HepG2 (cell line): ENCODE measurements around the gene MN1. TPM values are rescaled to one million over a fixed set of nuclear protein-coding genes. Genes with fewer than 3 reads are reported as not detected.

Experiments used
- ATAC-seq: fragments of 200-7000 bp; cut with Tn5 transposase; 3 replicates; pipeline ENCODE4 v1.9.1; 2020; ENCODE audit warnings: mild to moderate bottlenecking, moderate library complexity
- BruUV-seq: library from RNA; stranded (reverse); fragments of 400-500 nt; replicated peaks from 2 replicates; lab custom pipeline; 2021; lab: Mats Ljungman, UMichigan
- CTCF ChIA-PET: fragments of 300-600 bp; formaldehyde crosslinking; extraction: SDS; loops from one replicate; lab custom pipeline; 2021; ENCODE audit warnings: low total read pairs, inconsistent platforms, low intra/inter-chr PET ratio; lab: Yijun Ruan, JAX
- POLR2A ChIA-PET: fragments of 350-600 bp; sonication (Branson Sonifier 250); formaldehyde crosslinking; loops from one replicate; lab custom pipeline; 2020; ENCODE audit warnings: antibody characterized with exemption, inconsistent platforms; lab: Yijun Ruan, JAX
- DNase-seq: peaks from one replicate; pipeline ENCODE4 v3.0.0-alpha.2; 2015; ENCODE audit warnings: low spot score
- FAIRE-seq: peaks from 3 replicates; lab custom pipeline; 2011; peaks lifted over from hg19 to GRCh38; lab: Jason Lieb, UNC
- H2AFZ ChIP-seq: one replicate; pipeline ENCODE4 v1.6.1; 2011; ENCODE audit warnings: low read length, inconsistent platforms
- H3K27ac ChIP-seq: fragments of 300-600 bp; 3 replicates; pipeline ENCODE4 v1.8.0; 2011; ENCODE audit warnings: mixed run types, mild to moderate bottlenecking, mixed read lengths, low read length, inconsistent platforms; ENCODE audit not compliant: insufficient read depth; ENCODE audit errors: extremely low read length
- H3K27me3 ChIP-seq, 2 experiments: fragments of 200-600 bp in 1 of 2; 2 replicates in 1 of 2; 3 replicates in 1 of 2; pipeline versions ENCODE4 v1.6.0 to v1.8.0; 2011; ENCODE audit warnings: low read length in 2 of 2, mild to moderate bottlenecking in 2 of 2, moderate library complexity in 2 of 2, inconsistent platforms in 1 of 2; ENCODE audit not compliant: insufficient read depth in 2 of 2, control insufficient read depth in 1 of 2
- H3K36me3 ChIP-seq, 2 experiments: fragments of 200-600 bp in 1 of 2; replicated peaks in 1 of 2; 2 replicates in 1 of 2; 3 replicates in 1 of 2; pipeline versions ENCODE4 v1.5.1 to v1.8.0; 2011; ENCODE audit warnings: low read length in 2 of 2, inconsistent platforms in 1 of 2; ENCODE audit not compliant: insufficient read depth in 2 of 2, control insufficient read depth in 1 of 2
- H3K4me1 ChIP-seq: 2 replicates; pipeline ENCODE4 v1.5.1; 2012; ENCODE audit warnings: low read length, inconsistent platforms; ENCODE audit not compliant: insufficient read depth
- H3K4me2 ChIP-seq: 2 replicates; pipeline ENCODE4 v1.6.0; 2011; ENCODE audit warnings: low read depth, low read length, inconsistent platforms
- H3K4me3 ChIP-seq, 3 experiments: fragments of 200-600 bp in 1 of 3; sonication (generic), shearing (Covaris generic) in 1 of 3; replicated peaks in 1 of 3; 2 replicates each; pipeline ENCODE4 v1.5.1; 2011 to 2016; ENCODE audit warnings: low read length in 3 of 3, inconsistent platforms in 2 of 3, low read depth in 2 of 3, mild to moderate bottlenecking in 2 of 3, control low read depth in 1 of 3, mixed read lengths in 1 of 3; ENCODE audit not compliant: insufficient read depth in 1 of 3
- H3K79me2 ChIP-seq: one replicate; pipeline ENCODE4 v1.6.1; 2011; ENCODE audit warnings: low read length, inconsistent platforms; ENCODE audit not compliant: insufficient read depth
- H3K9ac ChIP-seq: 2 replicates; pipeline ENCODE4 v1.6.0; 2011; ENCODE audit warnings: mild to moderate bottlenecking, low read depth, low read length, inconsistent platforms; ENCODE audit not compliant: insufficient read depth
- H3K9me3 ChIP-seq: 2 replicates; pipeline ENCODE4 v1.5.1; 2012; ENCODE audit warnings: mild to moderate bottlenecking, low read length
- H4K20me1 ChIP-seq: 2 replicates; pipeline ENCODE4 v1.6.0; 2011; ENCODE audit warnings: inconsistent platforms, mild to moderate bottlenecking, low read length, moderate library complexity; ENCODE audit not compliant: insufficient read depth
- HNRNPK ChIP-seq: fragments of 200-400 bp; formaldehyde crosslinking; IDR thresholded peaks from 2 replicates; pipeline ENCODE4 v1.6.1; 2018; ENCODE audit warnings: low read length, low read depth, moderate library complexity, mild to moderate bottlenecking; ENCODE audit not compliant: poor library complexity, severe bottlenecking
- NR2C2 ChIP-seq: sonication (generic); formaldehyde crosslinking; IDR thresholded peaks from 2 replicates; pipeline ENCODE4 v1.4.0; 2020; ENCODE audit warnings: missing genetic modification reagents, mild to moderate bottlenecking, moderate library complexity, borderline replicate concordance
- RARA ChIP-seq: IDR thresholded peaks from 2 replicates; pipeline ENCODE4 v1.6.1; 2016; ENCODE audit warnings: missing genetic modification reagents, missing compliant biosample characterization
- ZC3H13 ChIP-seq: sonication (generic); formaldehyde crosslinking; IDR thresholded peaks from 2 replicates; pipeline ENCODE4 v1.8.1; 2023; ENCODE audit warnings: mild to moderate bottlenecking, missing genetic modification reagents, moderate library complexity
- ZNF343 ChIP-seq: sonication (generic); formaldehyde crosslinking; IDR thresholded peaks from 2 replicates; pipeline ENCODE4 v1.4.0; 2020; ENCODE audit warnings: mild to moderate bottlenecking, missing genetic modification reagents
- ZNF737 ChIP-seq: sonication (generic); formaldehyde crosslinking; IDR thresholded peaks from 2 replicates; pipeline ENCODE4 v1.5.0; 2020; ENCODE audit warnings: missing genetic modification reagents, mild to moderate bottlenecking, borderline replicate concordance
- WGBS: methylation state at CpG from one replicate; pipeline ENCODE4 v1.1.6; 2017; ENCODE audit warnings: low lambda C conversion rate; 5-methylcytosine and 5-hydroxymethylcytosine counted together
- in situ Hi-C: cut with HindIII; loops from 2 replicates; pipeline ENCODE4 v1.10.0; 2017; ENCODE audit warnings: low pct_unique_long_range_greater_than_20kb; ENCODE audit not compliant: extremely low pct_ligation_motif_present
- intact Hi-C: fragments of 100-400 bp; cut with micrococcal nuclease; formaldehyde crosslinking; loops from one replicate; pipeline ENCODE4 v1.10.0; 2022; ENCODE audit not compliant: unreplicated experiment
- polyA plus RNA-seq, 8 experiments: library from polyadenylated mRNA; depleted of rRNA in 3 of 8; stranded (reverse) in 7 of 8; unstranded in 1 of 8; fragments of >200 nt; fragmentation: Illumina TruSeq in 4 of 8; extraction: Trizol in 4 of 8; gene quantifications; 2 replicates each; pipeline versions ENCODE4 v1.2.1 to v1.2.3, GENCODE V29; 2011 to 2016; ENCODE audit warnings: low read depth in 4 of 8, missing spikeins in 1 of 8, mixed read lengths in 1 of 8; ENCODE audit not compliant: insufficient read depth in 1 of 8
- total RNA-seq, 5 experiments: library from RNA; depleted of rRNA; stranded (reverse); fragments of >200 nt; fragmentation: Illumina TruSeq; extraction: Trizol; gene quantifications; 2 replicates each; pipeline ENCODE4 v1.2.3, GENCODE V29; 2016; ENCODE audit warnings: low read depth in 1 of 5
- TF ChIP-seq, protein P1 (sequence below): sonication (generic); formaldehyde crosslinking; IDR thresholded peaks from 2 replicates; pipeline ENCODE4 v1.4.0; 2020; ENCODE audit warnings: missing genetic modification reagents, borderline replicate concordance
- TF ChIP-seq, protein P2 (sequence below): sonication (generic); formaldehyde crosslinking; IDR thresholded peaks from 2 replicates; pipeline ENCODE4 v1.4.0; 2020; ENCODE audit warnings: missing genetic modification reagents

MN1 gene
- total and polyA plus RNA-seq, 2 of the 13 experiments (the other 11 are each of a cell fraction or from before 2014, with no cell fraction given) = 0.01 TPM; not detected in 1

DNA sequence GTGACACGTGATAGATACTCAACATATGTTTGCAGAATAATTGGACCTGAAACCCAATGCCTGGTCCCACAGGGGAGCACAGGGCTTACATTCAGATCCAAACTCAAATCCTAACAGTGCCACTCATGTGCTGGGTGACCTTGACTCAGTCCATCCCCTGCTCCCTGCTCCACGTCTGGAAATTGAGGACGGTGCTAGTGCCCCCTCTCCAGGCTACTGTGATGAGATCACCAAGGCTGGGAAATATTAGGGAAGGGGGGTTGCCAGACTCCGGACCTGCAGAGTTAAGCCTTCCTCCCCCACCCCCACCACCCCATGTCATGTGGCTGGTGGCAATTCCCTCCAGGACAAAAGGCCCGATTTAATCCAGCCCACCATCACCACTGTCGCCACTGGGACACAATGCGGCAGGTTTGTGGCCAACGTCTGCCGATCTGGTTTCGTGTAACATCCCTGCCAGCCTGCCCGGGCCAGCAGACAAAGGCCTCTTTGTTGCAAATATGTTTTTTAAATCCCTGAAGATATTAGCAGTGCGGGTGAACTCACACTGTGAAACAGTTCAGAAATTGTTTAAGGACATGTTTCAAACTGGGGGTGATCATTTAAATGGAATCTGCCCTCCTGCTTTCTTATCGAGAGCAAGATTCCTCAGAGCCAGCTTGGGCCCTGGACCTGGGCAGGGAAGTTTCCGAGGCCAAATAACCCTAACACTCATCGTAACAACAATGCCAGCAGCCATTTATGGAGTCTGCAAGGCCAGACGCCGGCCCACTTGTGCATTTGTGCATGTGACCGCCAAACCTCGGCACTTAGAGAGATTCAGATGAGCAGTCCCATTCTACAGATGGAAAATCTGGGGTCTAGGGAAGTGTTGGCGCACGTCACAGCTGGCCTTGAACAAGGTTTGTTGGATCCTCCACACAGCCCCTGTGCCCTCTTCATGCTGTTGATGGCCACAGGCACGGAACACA is 19.6 kb upstream of the MN1 start (continued):
- TF ChIP-seq, protein P1, sequence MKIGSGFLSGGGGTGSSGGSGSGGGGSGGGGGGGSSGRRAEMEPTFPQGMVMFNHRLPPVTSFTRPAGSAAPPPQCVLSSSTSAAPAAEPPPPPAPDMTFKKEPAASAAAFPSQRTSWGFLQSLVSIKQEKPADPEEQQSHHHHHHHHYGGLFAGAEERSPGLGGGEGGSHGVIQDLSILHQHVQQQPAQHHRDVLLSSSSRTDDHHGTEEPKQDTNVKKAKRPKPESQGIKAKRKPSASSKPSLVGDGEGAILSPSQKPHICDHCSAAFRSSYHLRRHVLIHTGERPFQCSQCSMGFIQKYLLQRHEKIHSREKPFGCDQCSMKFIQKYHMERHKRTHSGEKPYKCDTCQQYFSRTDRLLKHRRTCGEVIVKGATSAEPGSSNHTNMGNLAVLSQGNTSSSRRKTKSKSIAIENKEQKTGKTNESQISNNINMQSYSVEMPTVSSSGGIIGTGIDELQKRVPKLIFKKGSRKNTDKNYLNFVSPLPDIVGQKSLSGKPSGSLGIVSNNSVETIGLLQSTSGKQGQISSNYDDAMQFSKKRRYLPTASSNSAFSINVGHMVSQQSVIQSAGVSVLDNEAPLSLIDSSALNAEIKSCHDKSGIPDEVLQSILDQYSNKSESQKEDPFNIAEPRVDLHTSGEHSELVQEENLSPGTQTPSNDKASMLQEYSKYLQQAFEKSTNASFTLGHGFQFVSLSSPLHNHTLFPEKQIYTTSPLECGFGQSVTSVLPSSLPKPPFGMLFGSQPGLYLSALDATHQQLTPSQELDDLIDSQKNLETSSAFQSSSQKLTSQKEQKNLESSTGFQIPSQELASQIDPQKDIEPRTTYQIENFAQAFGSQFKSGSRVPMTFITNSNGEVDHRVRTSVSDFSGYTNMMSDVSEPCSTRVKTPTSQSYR (CRISPR knock-in tag) = 0 out of 2 replicates have a peak, but pooled peaks have one; percentile 22
- no peak for TF ChIP-seq RARA (CRISPR knock-in tag)
- TF ChIP-seq, protein P2, sequence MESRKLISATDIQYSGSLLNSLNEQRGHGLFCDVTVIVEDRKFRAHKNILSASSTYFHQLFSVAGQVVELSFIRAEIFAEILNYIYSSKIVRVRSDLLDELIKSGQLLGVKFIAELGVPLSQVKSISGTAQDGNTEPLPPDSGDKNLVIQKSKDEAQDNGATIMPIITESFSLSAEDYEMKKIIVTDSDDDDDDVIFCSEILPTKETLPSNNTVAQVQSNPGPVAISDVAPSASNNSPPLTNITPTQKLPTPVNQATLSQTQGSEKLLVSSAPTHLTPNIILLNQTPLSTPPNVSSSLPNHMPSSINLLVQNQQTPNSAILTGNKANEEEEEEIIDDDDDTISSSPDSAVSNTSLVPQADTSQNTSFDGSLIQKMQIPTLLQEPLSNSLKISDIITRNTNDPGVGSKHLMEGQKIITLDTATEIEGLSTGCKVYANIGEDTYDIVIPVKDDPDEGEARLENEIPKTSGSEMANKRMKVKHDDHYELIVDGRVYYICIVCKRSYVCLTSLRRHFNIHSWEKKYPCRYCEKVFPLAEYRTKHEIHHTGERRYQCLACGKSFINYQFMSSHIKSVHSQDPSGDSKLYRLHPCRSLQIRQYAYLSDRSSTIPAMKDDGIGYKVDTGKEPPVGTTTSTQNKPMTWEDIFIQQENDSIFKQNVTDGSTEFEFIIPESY = 0 out of 2 replicates have a peak, but pooled peaks have one; percentile 13
- no peak for TF ChIP-seq ZC3H13
- TF ChIP-seq, all 625 proteins: peak for 8

DNA sequence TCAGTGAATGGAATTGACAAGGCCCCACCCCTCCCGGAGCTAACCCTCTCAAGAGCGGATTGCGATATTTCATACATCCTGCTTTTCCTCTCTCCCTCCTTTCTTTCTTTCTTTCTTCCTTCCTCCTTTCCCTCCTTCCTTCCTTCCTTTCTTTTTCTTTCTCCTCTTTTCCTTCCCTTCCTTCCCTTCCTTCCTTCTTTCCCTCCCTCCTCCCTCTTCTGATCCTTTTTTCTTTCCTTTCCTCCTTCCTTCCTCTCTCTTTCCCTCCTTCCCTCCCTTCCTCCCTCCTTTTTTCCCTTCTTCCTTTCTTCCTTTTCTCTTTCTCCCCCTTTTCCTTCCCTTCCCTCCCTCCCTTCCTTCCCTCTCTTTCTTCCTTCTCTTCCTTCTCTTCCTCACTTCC is 15.0 kb upstream of the MN1 start:
- DNase-seq (no peak), ATAC-seq (no peak), FAIRE-seq (no peak)
- H4K20me1 ChIP-seq = no peaks in the 10 kb centered on the region
- ChIA-PET POLR2A (no interaction called here), CTCF (no interaction called here)
- in situ Hi-C loops = loop anchor here (25.0 kb wide), 1 partner anchor 1054 kb away; no protein-coding TSS in a partner anchor
- H3K4me2 ChIP-seq = no peak overlapping the region
- TF ChIP-seq ZNF737 (CRISPR knock-in tag) (no peak), ZNF343 (CRISPR knock-in tag) (no peak), NR2C2 (CRISPR knock-in tag) (no peak), HNRNPK (peak; percentile 33)
- no peak overlapping the region for H3K27ac ChIP-seq
- H3K9ac ChIP-seq = no peak overlapping the region
- no peaks in the 10 kb centered on the region for H3K36me3 ChIP-seq
- 37% methylated on average over 3 of the region's 3 CpGs for WGBS
- no peaks in the 10 kb centered on the region for H3K79me2 ChIP-seq
- peaks cover 1 to 4% of the 10 kb centered on the region in 2 experiments; a peak in 1 of 5 replicates for H3K27me3 ChIP-seq
- intact Hi-C loops = no loop called here
- H3K4me1 ChIP-seq = peaks cover 12% of the 10 kb centered on the region
- no TSS peak for BruUV-seq
- H3K9me3 ChIP-seq = no peaks in the 10 kb centered on the region
- no peak overlapping the region for H3K4me3 ChIP-seq
- H2AFZ ChIP-seq = no peak overlapping the region
